ENCODE measurements around the gene THAP10.

The THAP10 gene

DNA sequence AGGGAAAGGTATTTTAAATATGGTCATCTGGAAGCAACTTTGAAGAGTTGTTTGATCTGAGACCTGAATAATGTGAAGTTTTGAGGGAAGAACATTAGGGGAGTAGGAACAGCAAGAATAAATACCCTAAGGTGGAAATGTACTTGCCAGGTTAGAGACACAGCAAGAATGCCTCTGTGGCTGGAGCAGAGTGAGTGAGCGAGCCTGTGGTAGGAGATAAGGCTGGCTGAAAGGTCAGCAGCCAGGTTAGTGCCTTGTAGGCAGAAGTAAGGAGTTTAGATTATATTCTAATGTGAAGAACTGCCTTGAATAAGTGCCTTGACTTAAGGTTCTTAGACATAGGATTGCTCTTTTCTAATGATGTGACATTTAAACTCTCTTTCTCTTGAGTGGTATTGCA, 18.7 kb upstream of the THAP10 start:
- no peaks in the 10 kb centered on the region for H3K36me3 ChIP-seq (ENCODE audit: control insufficient read depth, low read length)

GRCh38 chr15:70907784-70908471, 15.7 kb upstream of the THAP10 start:
- no peak for TF ChIP-seq EZH2phosphoT487 (IDR thresholded peaks at IDR 0.05; ENCODE audit: borderline replicate concordance, low read length)
- TF ChIP-seq, protein P1, sequence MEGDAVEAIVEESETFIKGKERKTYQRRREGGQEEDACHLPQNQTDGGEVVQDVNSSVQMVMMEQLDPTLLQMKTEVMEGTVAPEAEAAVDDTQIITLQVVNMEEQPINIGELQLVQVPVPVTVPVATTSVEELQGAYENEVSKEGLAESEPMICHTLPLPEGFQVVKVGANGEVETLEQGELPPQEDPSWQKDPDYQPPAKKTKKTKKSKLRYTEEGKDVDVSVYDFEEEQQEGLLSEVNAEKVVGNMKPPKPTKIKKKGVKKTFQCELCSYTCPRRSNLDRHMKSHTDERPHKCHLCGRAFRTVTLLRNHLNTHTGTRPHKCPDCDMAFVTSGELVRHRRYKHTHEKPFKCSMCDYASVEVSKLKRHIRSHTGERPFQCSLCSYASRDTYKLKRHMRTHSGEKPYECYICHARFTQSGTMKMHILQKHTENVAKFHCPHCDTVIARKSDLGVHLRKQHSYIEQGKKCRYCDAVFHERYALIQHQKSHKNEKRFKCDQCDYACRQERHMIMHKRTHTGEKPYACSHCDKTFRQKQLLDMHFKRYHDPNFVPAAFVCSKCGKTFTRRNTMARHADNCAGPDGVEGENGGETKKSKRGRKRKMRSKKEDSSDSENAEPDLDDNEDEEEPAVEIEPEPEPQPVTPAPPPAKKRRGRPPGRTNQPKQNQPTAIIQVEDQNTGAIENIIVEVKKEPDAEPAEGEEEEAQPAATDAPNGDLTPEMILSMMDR (IDR thresholded peaks at IDR 0.05; ENCODE audit: low read depth, low read length, poor library complexity, severe bottlenecking): peak; percentile 65
- no peaks in the 10 kb centered on the region for H3K9me2 ChIP-seq (replicated peaks; ENCODE audit: control insufficient read depth, low read length)
- no peak overlapping the region for H3K27ac ChIP-seq (ENCODE audit: low read depth, low read length)
- H3K36me3 ChIP-seq (ENCODE audit: control insufficient read depth, low read length): no peaks in the 10 kb centered on the region
- H3K79me2 ChIP-seq (ENCODE audit: control insufficient read depth, low read length): no peaks in the 10 kb centered on the region
- no peaks in the 10 kb centered on the region for H3K9me3 ChIP-seq (ENCODE audit: control insufficient read depth, insufficient read depth, low read length)
- no peaks in the 10 kb centered on the region for H4K20me1 ChIP-seq (ENCODE audit: control insufficient read depth, insufficient read depth, low read depth, low read length)
- no peak overlapping the region for H3K4me2 ChIP-seq (ENCODE audit: low read length)
- H3K27me3 ChIP-seq (ENCODE audit: control insufficient read depth, low read length): no peaks in the 10 kb centered on the region
- no peak overlapping the region for H3K4me3 ChIP-seq (ENCODE audit: low read length)
- no peaks in the 10 kb centered on the region for H3F3A ChIP-seq (ENCODE audit: control insufficient read depth, insufficient read depth)
- H3K4me1 ChIP-seq (ENCODE audit: control insufficient read depth, low read length): no peaks in the 10 kb centered on the region

More for the DNA sequence above, 18.7 kb upstream of the THAP10 start:
- Histone ChIP-seq H4K20me1 (ENCODE audit: control insufficient read depth, insufficient read depth, low read depth, low read length) (no peaks in the 10 kb centered on the region), H3K79me2 (ENCODE audit: control insufficient read depth, low read length) (no peaks in the 10 kb centered on the region), H3K4me3 (ENCODE audit: low read length) (no peak overlapping the region), H3K4me1 (ENCODE audit: control insufficient read depth, low read length) (no peaks in the 10 kb centered on the region), H3K9me2 (replicated peaks; ENCODE audit: control insufficient read depth, low read length) (no peaks in the 10 kb centered on the region), H3K27me3 (ENCODE audit: control insufficient read depth, low read length) (no peaks in the 10 kb centered on the region), H3K27ac (ENCODE audit: low read depth, low read length) (no peak overlapping the region), H3F3A (ENCODE audit: control insufficient read depth, insufficient read depth) (no peaks in the 10 kb centered on the region), H3K9me3 (ENCODE audit: control insufficient read depth, insufficient read depth, low read length) (no peaks in the 10 kb centered on the region), H3K4me2 (ENCODE audit: low read length) (no peak overlapping the region)
- TF ChIP-seq, protein P1 (IDR thresholded peaks at IDR 0.05; ENCODE audit: low read depth, low read length, poor library complexity, severe bottlenecking): no peak
- TF ChIP-seq EZH2phosphoT487 (IDR thresholded peaks at IDR 0.05; ENCODE audit: borderline replicate concordance, low read length): no peak

DNA sequence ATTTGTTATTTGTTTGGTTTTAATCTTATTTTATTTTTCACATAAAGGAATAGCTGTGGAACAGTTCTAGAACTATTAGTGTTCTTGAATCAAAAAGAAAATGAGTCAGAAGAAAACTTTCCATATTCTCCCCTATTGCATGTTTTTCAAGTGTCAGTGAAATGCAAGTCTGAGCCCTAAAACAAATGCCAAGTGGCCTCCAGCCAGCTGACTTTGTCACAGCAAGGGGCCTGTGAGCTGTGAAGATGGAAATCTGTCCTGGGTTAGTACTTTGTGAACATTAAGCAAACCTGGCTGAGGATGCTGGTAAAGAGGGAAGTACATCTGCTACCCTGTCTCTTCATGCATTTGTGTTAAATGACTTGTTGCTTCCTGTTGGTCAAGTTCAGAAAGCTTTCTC, 14.6 kb upstream of the THAP10 start:
- H3K4me3 ChIP-seq (ENCODE audit: low read length): no peak overlapping the region

More for the DNA sequence above, 14.6 kb upstream of the THAP10 start:
- Histone ChIP-seq H3K9me3 (ENCODE audit: control insufficient read depth, insufficient read depth, low read length) (no peaks in the 10 kb centered on the region), H3K4me1 (ENCODE audit: control insufficient read depth, low read length) (no peaks in the 10 kb centered on the region), H3K4me2 (ENCODE audit: low read length) (no peak overlapping the region), H3K36me3 (ENCODE audit: control insufficient read depth, low read length) (no peaks in the 10 kb centered on the region), H3K27ac (ENCODE audit: low read depth, low read length) (no peak overlapping the region), H3K27me3 (ENCODE audit: control insufficient read depth, low read length) (no peaks in the 10 kb centered on the region), H4K20me1 (ENCODE audit: control insufficient read depth, insufficient read depth, low read depth, low read length) (no peaks in the 10 kb centered on the region), H3K79me2 (ENCODE audit: control insufficient read depth, low read length) (no peaks in the 10 kb centered on the region), H3F3A (ENCODE audit: control insufficient read depth, insufficient read depth) (no peaks in the 10 kb centered on the region), H3K9me2 (replicated peaks; ENCODE audit: control insufficient read depth, low read length) (no peaks in the 10 kb centered on the region)
- TF ChIP-seq, protein P1 (IDR thresholded peaks at IDR 0.05; ENCODE audit: low read depth, low read length, poor library complexity, severe bottlenecking): no peak
- no peak for TF ChIP-seq EZH2phosphoT487 (IDR thresholded peaks at IDR 0.05; ENCODE audit: borderline replicate concordance, low read length)

Measured in DOHH2 (cell line).